Mesodermal cell (in vitro differentiated cells): Measurements from ENCODE around the gene KIAA1958.
"Not testable (repeated sequence)": the region's sequence is repeated elsewhere in the genome, so short reads cannot be mapped to it uniquely, and the experiment has no call there.

ENCODE experiments used
- H3K27ac ChIP-seq: 2 replicates; pipeline ENCODE4 v1.7.0; 2013; ENCODE audit warnings: mild to moderate bottlenecking, low read depth, low read length, moderate library complexity; ENCODE audit not compliant: severe bottlenecking
- H3K36me3 ChIP-seq: 2 replicates; pipeline ENCODE4 v1.7.1; 2013; ENCODE audit warnings: mild to moderate bottlenecking, low read length, moderate library complexity; ENCODE audit not compliant: control insufficient read depth, insufficient read depth
- H3K4me1 ChIP-seq: one replicate; pipeline ENCODE4 v1.7.1; 2013; ENCODE audit warnings: mild to moderate bottlenecking, low read length; ENCODE audit not compliant: insufficient read depth, control insufficient read depth, poor library complexity, severe bottlenecking
- H3K4me3 ChIP-seq: 2 replicates; pipeline ENCODE4 v1.7.0; 2013; ENCODE audit warnings: low read length, control low read depth, mild to moderate bottlenecking; ENCODE audit not compliant: insufficient read depth, poor library complexity, severe bottlenecking; ENCODE audit errors: extremely low read depth
- H3K9me3 ChIP-seq: 2 replicates; pipeline ENCODE4 v1.7.1; 2013; ENCODE audit warnings: mild to moderate bottlenecking, low read length, moderate library complexity; ENCODE audit not compliant: control insufficient read depth
- WGBS, 2 experiments: methylation state at CpG; one replicate each; pipeline ENCODE4 v1.1.5; 2013; ENCODE audit warnings: missing lambda C conversion rate in 2 of 2; ENCODE audit not compliant: insufficient coverage in 2 of 2; 5-methylcytosine and 5-hydroxymethylcytosine counted together

The KIAA1958 gene

GRCh38 chr9:112505607-112506006 is 19.0 kb downstream of the KIAA1958 start:
- Histone ChIP-seq H3K27ac (no peak overlapping the region), H3K4me3 (no peak overlapping the region), H3K9me3 (no peaks in the 10 kb centered on the region), H3K4me1 (no peaks in the 10 kb centered on the region), H3K36me3 (peaks cover 4% of the 10 kb centered on the region)
- WGBS, 2 experiments = 84 to 90% methylated on average over 2 to 4 of the region's 4 CpGs

GRCh38 chr9:112506571-112506970 is 19.9 kb downstream of the KIAA1958 start:
- 83 to 90% methylated on average over 1 of the region's 2 CpGs for WGBS, 2 experiments
- Histone ChIP-seq H3K4me1 (no peaks in the 10 kb centered on the region), H3K9me3 (no peaks in the 10 kb centered on the region), H3K27ac (no peak overlapping the region), H3K36me3 (peaks cover 4% of the 10 kb centered on the region), H3K4me3 (no peak overlapping the region)

- H3K27ac ChIP-seq = no peak overlapping the region
- no peaks in the 10 kb centered on the region for H3K9me3 ChIP-seq
- no peaks in the 10 kb centered on the region for H3K4me1 ChIP-seq
- H3K36me3 ChIP-seq = peaks cover 4% of the 10 kb centered on the region
- no peak overlapping the region for H3K4me3 ChIP-seq
- no CpG with 5 or more reads among the region's 2 CpGs for WGBS, 2 experiments
Observed at GRCh38 chr9:112507001-112507680, 20.5 kb downstream of the KIAA1958 start.

GRCh38 chr9:112508377-112508776 is 21.8 kb downstream of the KIAA1958 start:
- Histone ChIP-seq H3K9me3 (no peaks in the 10 kb centered on the region), H3K4me3 (no peak overlapping the region), H3K27ac (no peak overlapping the region), H3K4me1 (no peaks in the 10 kb centered on the region), H3K36me3 (peaks cover 4% of the 10 kb centered on the region)
- no CpG with 5 or more reads among the region's 2 CpGs for WGBS, 2 experiments

GRCh38 chr9:112512377-112512776 is 25.8 kb downstream of the KIAA1958 start:
- H3K4me3 ChIP-seq, H3K4me1 ChIP-seq, H3K36me3 ChIP-seq, H3K27ac ChIP-seq, H3K9me3 ChIP-seq: not testable (repeated sequence)
- no CpG with 5 or more reads among the region's 4 CpGs for WGBS, 2 experiments

- H3K36me3 ChIP-seq = no peaks in the 10 kb centered on the region
- no peaks in the 10 kb centered on the region for H3K4me1 ChIP-seq
- no peaks in the 10 kb centered on the region for H3K9me3 ChIP-seq
- H3K4me3 ChIP-seq = no peak overlapping the region
- no peak overlapping the region for H3K27ac ChIP-seq
- WGBS, 2 experiments = 89 to 100% methylated on average over 1 of the region's 2 CpGs
Observed at GRCh38 chr9:112516769-112517168, 30.1 kb downstream of the KIAA1958 start.

- H3K4me1 ChIP-seq = no peaks in the 10 kb centered on the region
- no peak overlapping the region for H3K4me3 ChIP-seq
- 100% methylated on average over 1 of the region's 1 CpG; no CpG with 5 or more reads in 1 of the 2 experiments for WGBS, 2 experiments
- no peaks in the 10 kb centered on the region for H3K9me3 ChIP-seq
- no peaks in the 10 kb centered on the region for H3K36me3 ChIP-seq
- no peak overlapping the region for H3K27ac ChIP-seq
Observed at GRCh38 chr9:112520069-112520468, 33.4 kb downstream of the KIAA1958 start.

GRCh38 chr9:112520656-112521055 is 34.0 kb downstream of the KIAA1958 start:
- no peaks in the 10 kb centered on the region for H3K36me3 ChIP-seq
- H3K4me1 ChIP-seq = no peaks in the 10 kb centered on the region
- H3K9me3 ChIP-seq = no peaks in the 10 kb centered on the region
- WGBS, 2 experiments = no CpG with 5 or more reads among the region's 3 CpGs
- no peak overlapping the region for H3K27ac ChIP-seq
- no peak overlapping the region for H3K4me3 ChIP-seq

GRCh38 chr9:112526973-112527372 is 40.3 kb downstream of the KIAA1958 start:
- Histone ChIP-seq H3K4me1 (peaks cover 7% of the 10 kb centered on the region), H3K36me3 (no peaks in the 10 kb centered on the region), H3K9me3 (no peaks in the 10 kb centered on the region), H3K4me3 (no peak overlapping the region), H3K27ac (no peak overlapping the region)
- WGBS, 2 experiments = no CpG with 5 or more reads among the region's 1 CpG

- H3K4me3 ChIP-seq = no peak overlapping the region
- H3K36me3 ChIP-seq = no peaks in the 10 kb centered on the region
- no peak overlapping the region for H3K27ac ChIP-seq
- WGBS, 2 experiments = 64 to 85% methylated on average over 1 to 2 of the region's 2 CpGs
- peaks cover 12% of the 10 kb centered on the region for H3K4me1 ChIP-seq
- H3K9me3 ChIP-seq = no peaks in the 10 kb centered on the region
Observed at GRCh38 chr9:112527959-112528358, 41.3 kb downstream of the KIAA1958 start.

- Histone ChIP-seq H3K36me3 (no peaks in the 10 kb centered on the region), H3K4me3 (no peak overlapping the region), H3K4me1 (peaks cover 12% of the 10 kb centered on the region), H3K27ac (no peak overlapping the region), H3K9me3 (no peaks in the 10 kb centered on the region)
- no CpG with 5 or more reads among the region's 2 CpGs for WGBS, 2 experiments
Observed at GRCh38 chr9:112529316-112529715, 42.7 kb downstream of the KIAA1958 start.
